ENCODE measurements around the gene FTCD.
A peak's percentile ranks its signal among the peaks of the same experiment; 100 is the strongest.
"Not testable (repeated sequence)": the region's sequence is repeated elsewhere in the genome, so short reads cannot be mapped to it uniquely, and the experiment has no call there.

The FTCD gene

GRCh38 chr21:46108827-46109312 is 46.5 kb downstream of the FTCD start:
- DNase-seq, result peak in 9 of 42 donors; percentile 2 to 15 (median 4)
- intact Hi-C loops (cut with DNase I), result no loop called here

GRCh38 chr21:46107376-46107775 is 48.0 kb downstream of the FTCD start:
- intact Hi-C loops (cut with DNase I); DNase-seq: not testable (repeated sequence)

DNA sequence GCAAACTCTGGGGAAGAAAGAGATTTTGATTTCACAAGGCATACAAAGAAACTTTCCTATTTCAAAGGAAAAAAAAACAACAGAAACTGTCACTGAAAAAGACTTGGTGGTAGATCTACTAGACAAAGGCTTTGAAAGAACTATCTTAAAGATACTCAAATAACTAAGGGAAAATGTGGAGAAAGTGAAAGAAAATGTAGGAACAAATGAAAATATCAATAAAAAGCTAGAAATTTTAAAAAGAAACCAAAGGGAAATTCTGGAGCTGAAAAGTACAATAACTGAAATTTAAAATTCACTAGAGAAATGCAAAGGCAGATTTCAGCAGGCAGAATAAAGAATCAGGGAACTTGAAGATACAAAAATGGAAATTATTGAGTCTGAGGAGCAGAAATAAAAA is 51.3 kb downstream of the FTCD start:
- no peak for DNase-seq
- intact Hi-C loops (cut with DNase I), result no loop called here

- DNase-seq, result peak in 2 of 42 donors; percentile 5 to 12
Observed at GRCh38 chr21:46100906-46101305, 54.5 kb downstream of the FTCD start.

GRCh38 chr21:46100426-46100825 is 55.0 kb downstream of the FTCD start:
- intact Hi-C loops (cut with DNase I), result no loop called here
- DNase-seq, result peak in 1 of 42 donors; percentile 8

More at GRCh38 chr21:46100906-46101305, 54.5 kb downstream of the FTCD start:
- intact Hi-C loops (cut with DNase I), result no loop called here

GRCh38 chr21:46100020-46100419 is 55.4 kb downstream of the FTCD start:
- intact Hi-C loops (cut with DNase I), result no loop called here
- peak in 4 of 42 donors; percentile 3 to 25 (median 18) for DNase-seq

GRCh38 chr21:46099476-46099875 is 55.9 kb downstream of the FTCD start:
- DNase-seq, result peak in 14 of 42 donors; percentile 0 to 40 (median 12)
- intact Hi-C loops (cut with DNase I), result no loop called here

- intact Hi-C loops (cut with DNase I), result no loop called here
- DNase-seq, result peak in 13 of 42 donors; percentile 2 to 28 (median 10)
Observed at GRCh38 chr21:46098303-46099141, 56.9 kb downstream of the FTCD start.

- peak in 12 of 42 donors; percentile 2 to 45 (median 10) for DNase-seq
- intact Hi-C loops (cut with DNase I), result no loop called here
Observed at GRCh38 chr21:46097336-46098293, 57.8 kb downstream of the FTCD start, which contains the start of gene COL6A2. TSS of gene COL6A2 (plus strand) at chr21:46098112.

GRCh38 chr21:46096596-46097335 is 58.6 kb downstream of the FTCD start:
- DNase-seq, result peak in 8 of 42 donors; percentile 2 to 31 (median 7)
- intact Hi-C loops (cut with DNase I), result no loop called here

GRCh38 chr21:46095814-46096595 is 59.4 kb downstream of the FTCD start:
- DNase-seq, result peak in 6 of 42 donors; percentile 4 to 30 (median 12)
- intact Hi-C loops (cut with DNase I), result no loop called here

GRCh38 chr21:46095083-46095719 is 60.2 kb downstream of the FTCD start:
- DNase-seq, result peak in 2 of 42 donors; percentile 10 to 12
- intact Hi-C loops (cut with DNase I), result no loop called here

DNA sequence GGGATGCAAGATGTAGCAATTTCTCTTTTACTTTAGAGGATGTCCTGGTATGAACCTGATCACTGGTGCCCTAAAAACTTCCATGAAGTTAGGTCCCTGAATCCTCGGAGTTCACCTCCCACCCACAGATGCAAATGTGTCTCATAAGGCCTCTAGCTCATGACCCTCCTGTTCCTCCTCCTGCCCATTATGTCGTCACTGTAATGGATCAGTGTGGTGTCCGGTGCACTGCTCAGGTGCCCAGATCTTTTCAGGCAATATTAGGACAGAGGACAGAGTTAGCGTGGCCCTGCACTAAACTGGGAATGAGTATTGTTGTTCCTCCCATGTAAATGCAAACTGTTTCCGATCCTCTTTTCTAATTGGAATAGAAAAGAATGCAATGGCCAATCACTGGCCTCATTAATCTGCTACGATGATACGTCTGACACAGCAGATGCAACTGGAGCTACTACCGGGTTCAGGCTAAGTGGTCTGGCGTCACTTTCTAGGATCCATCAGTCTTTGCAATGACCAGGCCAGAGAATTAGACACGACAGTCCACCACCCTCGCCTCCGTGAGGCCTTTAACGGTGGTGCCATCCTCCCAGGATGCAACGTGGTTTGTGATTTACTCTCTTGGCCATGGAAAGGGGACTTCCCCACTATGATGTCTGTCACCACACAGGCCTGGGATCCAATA is 60.8 kb downstream of the FTCD start:
- peak in 4 of 42 donors; percentile 1 to 16 (median 10) for DNase-seq
- intact Hi-C loops (cut with DNase I), result no loop called here

- peak in 4 of 42 donors; percentile 5 to 31 (median 18) for DNase-seq
- intact Hi-C loops (cut with DNase I), result no loop called here
Observed at GRCh38 chr21:46093668-46094400, 61.5 kb downstream of the FTCD start.

DNA sequence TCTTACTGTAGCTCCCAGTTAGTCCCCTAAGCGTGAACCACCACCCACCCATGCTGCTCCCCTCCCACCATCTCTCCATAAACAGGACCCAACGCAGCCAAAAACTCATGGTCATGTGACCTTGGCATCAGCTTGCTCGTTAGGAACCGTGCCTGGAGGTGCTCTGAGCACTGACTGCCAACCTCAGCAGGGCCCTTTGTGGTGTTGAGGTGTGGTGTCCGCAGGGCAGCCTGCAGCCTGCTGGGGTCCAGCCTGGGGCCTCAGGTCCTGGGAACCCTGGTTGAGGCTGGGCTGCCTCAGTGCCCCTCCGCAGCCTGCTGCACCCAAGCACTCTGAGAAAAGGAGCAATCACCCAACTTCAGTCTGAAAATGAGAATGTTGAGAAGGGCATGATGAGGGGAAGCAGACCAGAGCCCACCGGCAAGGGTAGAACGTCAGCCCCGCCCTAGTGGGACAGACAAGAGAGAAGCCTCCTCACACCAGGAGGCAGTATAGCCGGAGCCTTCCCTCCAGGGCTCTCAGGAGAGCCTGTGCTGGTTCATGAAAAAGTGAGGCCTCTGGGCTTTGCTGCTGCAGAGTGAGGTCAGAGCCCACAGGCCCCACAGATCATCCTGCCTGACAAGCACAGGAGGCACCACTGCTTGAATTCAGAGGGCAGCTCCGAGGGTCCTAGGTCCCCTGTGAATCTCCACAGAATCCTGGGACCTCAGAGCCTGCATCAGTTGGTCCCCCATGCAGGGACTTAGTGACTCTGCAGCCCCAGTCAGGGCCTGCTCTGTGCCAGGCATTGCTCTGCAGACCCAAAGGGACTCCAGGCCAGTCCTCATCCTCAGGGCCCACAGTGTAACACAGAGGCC is 62.3 kb downstream of the FTCD start:
- intact Hi-C loops (cut with DNase I), result no loop called here
- peak in 1 of 42 donors; percentile 27 for DNase-seq
